Endothelial cell of umbilical vein (primary cell): ENCODE results near the gene SGTA. TPM values are rescaled to one million over a fixed set of nuclear protein-coding genes. Genes with fewer than 3 reads are reported as not detected.

Experiments
- BruUV-seq: library from RNA; stranded (reverse); fragments of 400-500 nt; replicated peaks from 2 replicates; lab custom pipeline; 2021; lab: Mats Ljungman, UMichigan
- CTCF ChIA-PET: fragments of 300-600, 350-600 bp; sonication (Branson Sonifier 250); formaldehyde crosslinking; loops from one replicate; lab custom pipeline; 2021; ENCODE audit warnings: antibody characterized with exemption, inconsistent platforms; lab: Charles Lee
- POLR2A ChIA-PET: fragments of 300-600, 350-600 bp; sonication (Branson Sonifier 250); formaldehyde crosslinking; loops from one replicate; lab custom pipeline; 2021; ENCODE audit warnings: antibody characterized with exemption, inconsistent platforms; lab: Charles Lee
- DNase-seq: peaks from one replicate; pipeline ENCODE4 v3.0.0-alpha.2; 2011; ENCODE audit warnings: low read depth, low spot score
- FAIRE-seq: peaks from 2 replicates; lab custom pipeline; 2011; peaks lifted over from hg19 to GRCh38; lab: Jason Lieb, UNC
- H2AFZ ChIP-seq: 2 replicates; pipeline ENCODE4 v1.6.0; 2012; ENCODE audit warnings: low read depth, low read length, control low read depth, inconsistent platforms
- H3K27ac ChIP-seq: 2 replicates; pipeline ENCODE4 v1.5.1; 2011; ENCODE audit warnings: low read depth, mild to moderate bottlenecking, control low read depth, low read length, moderate library complexity; ENCODE audit not compliant: insufficient read depth
- H3K27me3 ChIP-seq, 2 experiments: 2 replicates each; pipeline versions ENCODE4 v1.6.0 to v1.6.1; 2011; ENCODE audit warnings: low read length in 2 of 2, mixed read lengths in 1 of 2; ENCODE audit not compliant: control insufficient read depth in 2 of 2, insufficient read depth in 2 of 2
- H3K36me3 ChIP-seq, 2 experiments: 2 replicates in 1 of 2; 3 replicates in 1 of 2; pipeline ENCODE4 v1.5.1; 2011; ENCODE audit warnings: low read length in 2 of 2, mild to moderate bottlenecking in 1 of 2, moderate library complexity in 1 of 2; ENCODE audit not compliant: control insufficient read depth in 2 of 2, insufficient read depth in 2 of 2; ENCODE audit errors: extremely low read depth in 1 of 2
- H3K4me1 ChIP-seq: 3 replicates; pipeline ENCODE4 v1.5.1; 2011; ENCODE audit warnings: mild to moderate bottlenecking, low read length; ENCODE audit not compliant: control insufficient read depth, insufficient read depth; ENCODE audit errors: extremely low read depth
- H3K4me2 ChIP-seq: 2 replicates; pipeline ENCODE4 v1.6.1; 2011; ENCODE audit warnings: low read length, control low read depth, mixed read lengths; ENCODE audit not compliant: insufficient read depth
- H3K4me3 ChIP-seq, 3 experiments: fragments of 200-600 bp in 1 of 3; sonication (generic), shearing (Covaris generic) in 1 of 3; replicated peaks in 1 of 3; 2 replicates each; pipeline ENCODE4 v1.5.1; 2011 to 2016; ENCODE audit warnings: control low read depth in 3 of 3, low read length in 3 of 3, mild to moderate bottlenecking in 2 of 3, inconsistent platforms in 1 of 3, low read depth in 1 of 3, moderate library complexity in 1 of 3; ENCODE audit not compliant: insufficient read depth in 1 of 3
- H3K79me2 ChIP-seq: 2 replicates; pipeline ENCODE4 v1.6.0; 2012; ENCODE audit warnings: low read length, inconsistent platforms; ENCODE audit not compliant: control insufficient read depth, insufficient read depth
- H3K9ac ChIP-seq: replicated peaks from 2 replicates; pipeline ENCODE3; 2011; ENCODE audit warnings: low read length, control low read depth; ENCODE audit not compliant: insufficient read depth; ENCODE audit errors: extremely low read depth
- H3K9me1 ChIP-seq: replicated peaks from 3 replicates; pipeline ENCODE4 v1.6.0; 2011; ENCODE audit warnings: mild to moderate bottlenecking, low read length; ENCODE audit not compliant: control insufficient read depth, insufficient read depth; ENCODE audit errors: extremely low read depth
- H3K9me3 ChIP-seq: replicated peaks from 2 replicates; pipeline ENCODE4 v1.5.1; 2012; ENCODE audit warnings: low read length, inconsistent platforms; ENCODE audit not compliant: control insufficient read depth, insufficient read depth
- H4K20me1 ChIP-seq: replicated peaks from 2 replicates; pipeline ENCODE3; 2011; ENCODE audit warnings: mild to moderate bottlenecking, low read length; ENCODE audit not compliant: control insufficient read depth, insufficient read depth; ENCODE audit errors: extremely low read depth
- EZH2 ChIP-seq: IDR thresholded peaks from 2 replicates; pipeline ENCODE4 v1.6.1; 2012; ENCODE audit warnings: borderline replicate concordance, low read depth, mild to moderate bottlenecking, moderate library complexity, low read length, inconsistent platforms; ENCODE audit not compliant: severe bottlenecking
- FOS ChIP-seq: IDR thresholded peaks from 2 replicates; pipeline ENCODE4 v1.6.1; 2011; ENCODE audit warnings: mild to moderate bottlenecking, low read length, moderate library complexity, borderline replicate concordance; ENCODE audit not compliant: insufficient read depth
- GATA2 ChIP-seq: IDR thresholded peaks from 2 replicates; pipeline ENCODE4 v1.7.0; 2011; ENCODE audit warnings: low read depth, mild to moderate bottlenecking, moderate library complexity, mixed read lengths, low read length; ENCODE audit not compliant: insufficient read length, insufficient read depth
- MYC ChIP-seq: IDR thresholded peaks from one replicate; pipeline ENCODE4 v1.6.1; 2011; ENCODE audit warnings: mild to moderate bottlenecking, low read depth, low read length
- POLR2A ChIP-seq: IDR thresholded peaks from 2 replicates; pipeline ENCODE4 v1.6.1; 2012; ENCODE audit warnings: low read depth, mild to moderate bottlenecking, control low read depth, low read length
- dilution Hi-C: fragments of 300-500 bp; cut with MboI; formaldehyde crosslinking; loops from one replicate; pipeline ENCODE4 v1.15.0; 2019; ENCODE audit warnings: low sequenced_read_pairs; ENCODE audit not compliant: extremely low pct_ligation_motif_present
- intact Hi-C: fragments of 100-400 bp; cut with micrococcal nuclease; formaldehyde crosslinking; loops from one replicate; pipeline ENCODE4 v1.10.0; 2022
- polyA plus RNA-seq, 4 experiments: library from polyadenylated mRNA; depleted of rRNA in 3 of 4; stranded (reverse) in 3 of 4; unstranded in 1 of 4; fragments of >200 nt; gene quantifications; 2 replicates each; pipeline versions ENCODE4 v1.2.1 to v1.2.3, GENCODE V29; 2011 to 2012; ENCODE audit warnings: missing spikeins in 1 of 4
- total RNA-seq: library from RNA; stranded (reverse); gene quantifications from 2 replicates; pipeline ENCODE4 v1.2.3, GENCODE V29; 2021

SGTA gene
- total and polyA plus RNA-seq, 2 donors (not counting 3 experiments of a cell fraction or from before 2014, with no cell fraction given): 76.5 to 119 TPM

- Histone ChIP-seq H3K4me2 (no peak overlapping the region), H3K9ac (no peak overlapping the region), H3K4me3 (no peak overlapping the region), H4K20me1 (no peaks in the 10 kb centered on the region), H3K9me1 (no peaks in the 10 kb centered on the region), H3K27ac (no peak overlapping the region), H3K4me1 (no peaks in the 10 kb centered on the region), H2AFZ (no peak overlapping the region), H3K9me3 (no peaks in the 10 kb centered on the region), H3K79me2 (no peaks in the 10 kb centered on the region), H3K36me3 (no peaks in the 10 kb centered on the region), H3K27me3 (peaks cover 14 to 23% of the 10 kb centered on the region in 2 experiments)
- intact Hi-C loops: no loop called here
- dilution Hi-C loops: no loop called here
- CTCF ChIA-PET: no interaction called here
- no TSS peak for BruUV-seq
- TF ChIP-seq GATA2: no peak
- no peak for TF ChIP-seq MYC
- no peak for TF ChIP-seq FOS
- TF ChIP-seq EZH2: peak; percentile 95
- FAIRE-seq: no peak
- POLR2A ChIA-PET: no interaction called here
- DNase-seq: no peak
Measured at GRCh38 chr19:2721570-2722540, 61.2 kb downstream of the SGTA start.

GRCh38 chr19:2720777-2721569 is 62.1 kb downstream of the SGTA start, which contains the start of gene DIRAS1:
DIRAS1 (minus strand) TSS chr19:2721372; CDS start chr19:2717806, 3,566 bp downstream.
- no TSS peak for BruUV-seq
- Histone ChIP-seq H3K4me2 (no peak within 1 kb of the TSS), H3K79me2 (no peaks in the 10 kb centered on the region), H3K9ac (no peak within 1 kb of the TSS), H3K4me1 (no peaks in the 10 kb centered on the region), H3K27me3 (peaks cover 14 to 23% of the 10 kb centered on the region in 2 experiments), H4K20me1 (no peaks in the 10 kb centered on the region), H3K27ac (no peak within 1 kb of the TSS), H3K36me3 (no peaks in the 10 kb centered on the region), H3K4me3 (no peak within 1 kb of the TSS), H2AFZ (no peak within 1 kb of the TSS), H3K9me1 (no peaks in the 10 kb centered on the region), H3K9me3 (no peaks in the 10 kb centered on the region)
- dilution Hi-C loops (no loop called here), intact Hi-C loops (no loop called here)
- FAIRE-seq: no peak
- POLR2A ChIA-PET: no interaction called here
- TF ChIP-seq POLR2A (no peak), FOS (no peak)
- CTCF ChIA-PET: no interaction called here
- no peak for DNase-seq
